Central memory CD4-positive, alpha-beta T cell (primary cell): ENCODE results near the gene BLOC1S4.

Experiments
- DNase-seq: peaks from one replicate; pipeline ENCODE4 v3.0.0; 2022

The BLOC1S4 gene

GRCh38 chr4:6692806-6693205 lies 23.2 kb upstream of the BLOC1S4 start:
- no peak for DNase-seq

- DNase-seq = no peak
These were observed 22.5 kb upstream of the BLOC1S4 start, which contains the start of gene S100P for GRCh38 chr4:6693231-6694176. S100P (plus strand) TSS chr4:6693878; CDS start chr4:6693933, 55 bp downstream.

DNA sequence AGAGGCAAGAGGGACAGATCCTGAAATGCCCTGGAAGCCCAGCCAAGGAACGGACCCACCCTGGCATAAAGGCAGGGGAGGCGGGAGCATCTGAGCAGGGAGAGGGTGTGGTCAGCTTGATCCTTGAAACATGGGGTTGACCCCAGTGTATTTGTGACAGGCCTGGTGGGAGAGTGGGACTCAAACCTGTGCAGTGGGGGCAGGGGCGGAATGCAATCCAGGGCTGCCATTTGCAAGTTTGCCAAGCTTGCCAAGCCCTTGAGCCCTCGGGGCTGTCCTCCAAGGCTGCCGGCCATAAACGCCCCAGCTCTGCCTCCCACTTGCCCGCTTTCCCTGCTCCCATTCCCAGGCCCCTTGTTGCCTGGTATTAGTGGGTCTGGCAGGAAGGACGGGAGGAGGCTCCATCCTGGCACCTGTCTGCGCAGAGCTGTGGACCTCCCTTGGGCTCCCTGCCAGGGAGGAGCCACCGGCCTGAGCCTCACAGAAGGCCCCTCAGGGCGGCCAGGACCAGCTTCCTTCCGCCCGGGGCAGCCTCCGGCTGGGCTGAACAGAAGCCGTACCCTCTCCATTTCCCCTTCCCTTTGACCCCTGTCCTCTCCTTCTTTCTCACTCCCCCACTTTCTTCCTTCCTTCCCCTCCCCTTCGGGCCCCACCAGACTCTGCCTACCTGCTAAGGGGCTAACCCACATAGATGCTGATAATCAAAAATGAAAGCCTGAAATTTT lies 21.6 kb upstream of the BLOC1S4 start:
- peak; percentile 63 for DNase-seq

- DNase-seq = peak; percentile 82
These were observed 20.0 kb upstream of the BLOC1S4 start for GRCh38 chr4:6695660-6696610.

DNA sequence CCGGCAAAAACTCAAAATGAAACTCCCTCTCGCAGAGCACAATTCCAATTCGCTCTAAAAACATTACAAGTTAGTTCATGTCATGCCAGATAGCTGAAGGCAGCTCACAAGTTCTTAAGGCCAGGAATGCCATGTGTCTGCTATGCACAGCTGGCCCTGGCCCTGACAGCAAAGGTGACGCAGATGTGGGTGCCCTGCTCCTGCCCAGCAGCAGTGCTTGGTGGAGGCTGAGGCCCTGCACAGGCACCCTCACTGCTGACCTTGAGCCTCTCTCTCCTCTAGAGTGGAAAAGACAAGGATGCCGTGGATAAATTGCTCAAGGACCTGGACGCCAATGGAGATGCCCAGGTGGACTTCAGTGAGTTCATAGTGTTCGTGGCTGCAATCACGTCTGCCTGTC lies 19.4 kb upstream of the BLOC1S4 start:
- DNase-seq = no peak

- no peak for DNase-seq
These were observed 18.8 kb upstream of the BLOC1S4 start for GRCh38 chr4:6697131-6697530.

- no peak for DNase-seq
These were observed 16.6 kb upstream of the BLOC1S4 start for GRCh38 chr4:6699388-6699787.

DNA sequence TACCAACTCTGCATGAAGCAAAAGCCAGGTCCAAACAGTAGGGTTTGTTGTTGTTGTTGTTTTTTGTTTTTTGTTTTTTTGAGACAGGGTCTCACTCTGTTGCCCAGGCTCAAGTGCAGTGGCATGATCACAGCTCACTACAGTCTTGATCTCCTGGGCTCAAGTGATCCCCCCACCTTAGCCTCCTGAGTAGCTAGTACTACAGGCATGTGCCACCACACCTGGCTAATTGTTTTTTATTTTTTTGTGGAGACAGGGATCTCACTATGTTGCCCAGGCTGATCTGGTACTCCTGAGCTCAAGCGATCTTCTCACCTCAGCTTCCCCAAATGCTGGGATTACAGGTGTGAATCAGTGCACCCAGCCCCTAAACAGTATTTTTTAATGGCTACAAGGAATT lies 16.1 kb upstream of the BLOC1S4 start:
- no peak for DNase-seq

- DNase-seq = no peak
These were observed 14.6 kb upstream of the BLOC1S4 start for GRCh38 chr4:6701371-6701770.

GRCh38 chr4:6702761-6703160 lies 13.2 kb upstream of the BLOC1S4 start:
- no peak for DNase-seq

DNA sequence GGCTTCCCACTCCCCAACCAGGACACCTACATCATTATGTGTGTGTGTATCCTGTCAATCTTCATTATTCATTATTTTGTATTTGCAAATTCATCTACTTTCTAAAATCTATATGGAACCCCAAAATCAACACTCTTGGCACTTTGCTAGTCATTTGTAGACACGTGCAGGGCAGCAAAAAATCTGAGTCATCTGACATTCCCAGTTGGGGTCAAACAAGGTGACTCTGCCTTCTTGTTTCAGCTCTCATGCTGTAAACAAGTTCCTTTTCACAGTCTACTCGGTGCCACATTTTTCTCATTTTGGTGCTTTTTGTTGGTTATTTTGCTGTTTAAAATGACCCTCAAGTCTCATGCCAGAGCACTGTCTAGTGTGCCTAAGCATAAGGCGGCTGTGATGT lies 12.2 kb upstream of the BLOC1S4 start:
- no peak for DNase-seq

- no peak for DNase-seq
These were observed 10.3 kb upstream of the BLOC1S4 start for GRCh38 chr4:6705646-6706045.

DNA sequence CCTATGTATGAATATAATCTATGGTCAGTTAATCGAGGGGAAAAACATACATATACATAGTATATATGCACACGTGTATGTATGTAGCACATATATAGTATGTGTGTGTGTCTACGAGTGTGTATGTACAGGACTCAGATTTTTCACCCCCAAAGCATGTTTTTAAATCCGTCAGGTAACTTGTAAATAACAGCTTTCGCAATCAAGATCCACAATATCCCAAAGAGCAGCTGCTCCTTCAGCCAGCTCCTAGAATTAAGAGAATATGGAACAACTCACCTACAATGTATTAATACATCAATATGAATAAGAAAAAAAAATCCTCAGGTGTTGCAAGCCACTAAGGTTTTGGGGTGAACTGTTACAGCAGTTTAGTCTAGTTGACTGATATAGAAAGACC lies 9.8 kb upstream of the BLOC1S4 start:
- DNase-seq = no peak

- peak; percentile 97 for DNase-seq
These were observed 6.5 kb upstream of the BLOC1S4 start, which contains the start of gene MRFAP1L1 for GRCh38 chr4:6709230-6710114. MRFAP1L1 (minus strand) TSS chr4:6709865; CDS start chr4:6709629, 236 bp downstream.

GRCh38 chr4:6710282-6710681 lies 5.7 kb upstream of the BLOC1S4 start:
- DNase-seq = no peak

GRCh38 chr4:6710996-6711395 lies 5.0 kb upstream of the BLOC1S4 start:
- DNase-seq = no peak

GRCh38 chr4:6714954-6715353 lies 1.0 kb upstream of the BLOC1S4 start:
- DNase-seq = no peak

GRCh38 chr4:6715704-6716017 lies 313 bp upstream of the BLOC1S4 start:
- DNase-seq = no peak

DNA sequence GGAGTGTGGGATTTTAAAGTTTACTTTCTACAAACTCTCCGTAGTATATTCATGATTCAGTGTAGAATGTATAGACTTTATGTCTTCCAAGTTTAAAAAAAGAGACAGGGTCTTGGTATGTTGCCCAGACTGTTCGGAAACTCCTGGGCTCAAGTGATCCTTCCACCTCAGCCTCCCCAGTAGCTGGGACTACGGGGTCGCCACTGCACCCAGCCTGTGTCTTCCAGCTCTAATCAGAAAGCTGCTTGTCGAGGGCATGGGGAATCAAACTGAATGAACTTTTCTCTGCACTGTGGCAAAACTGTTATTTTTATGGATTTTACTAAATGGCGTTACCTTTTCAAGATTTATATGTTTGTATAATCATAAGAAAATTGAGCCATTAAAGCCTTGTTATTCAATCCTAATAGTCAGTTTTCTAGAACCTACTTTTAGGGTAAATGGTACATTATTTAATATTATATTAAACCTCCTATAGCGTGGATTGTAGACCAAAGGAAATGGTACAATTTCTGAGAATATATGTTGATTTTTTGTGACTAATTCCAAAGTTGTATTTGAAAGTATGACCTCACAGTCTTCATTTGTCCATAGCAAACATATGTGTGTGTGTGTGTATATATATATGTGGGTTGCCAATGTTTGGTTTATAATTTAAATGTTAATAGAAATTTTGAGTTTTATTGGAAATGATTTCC lies 1.1 kb downstream of the BLOC1S4 start:
- no peak for DNase-seq

DNA sequence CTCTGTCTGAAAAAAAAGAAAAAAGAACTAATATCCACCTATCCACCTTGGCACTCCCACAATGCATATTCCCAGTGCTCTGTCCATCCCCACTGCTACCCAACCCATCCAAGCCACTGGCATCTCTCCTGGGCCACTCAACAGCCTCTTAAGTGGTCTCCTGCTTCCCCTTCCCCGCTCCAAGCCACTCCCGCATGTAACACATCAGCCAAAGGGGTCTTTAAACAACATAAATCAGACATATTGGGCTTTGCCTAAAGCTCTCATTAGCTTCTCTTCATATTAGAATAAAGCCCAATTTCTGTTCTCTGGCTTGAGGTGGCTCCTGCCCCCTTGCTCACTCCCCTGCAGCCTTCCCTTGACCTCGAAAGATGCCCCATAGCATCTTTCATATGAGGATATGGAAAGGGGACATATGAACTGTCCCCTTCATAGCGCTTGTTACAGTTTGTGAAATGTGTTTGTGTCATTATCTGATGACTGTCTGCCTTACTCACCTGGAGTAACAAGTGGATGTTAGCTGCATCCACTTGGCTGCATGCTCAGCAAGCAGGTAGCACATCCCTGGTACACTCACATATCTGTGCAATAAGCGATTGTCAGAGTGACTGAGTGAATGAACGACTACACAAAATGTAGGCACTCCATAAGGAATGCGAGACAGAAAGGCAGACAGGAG lies 3.1 kb downstream of the BLOC1S4 start:
- no peak for DNase-seq
